Epithelial cell of esophagus (primary cell): Measurements from ENCODE around the gene CD82.

ENCODE experiments used
- DNase-seq: peaks from one replicate; pipeline ENCODE4 v3.0.0; 2010; ENCODE audit warnings: low read depth
- H3K4me3 ChIP-seq: 2 replicates; pipeline ENCODE4 v1.5.1; 2011; ENCODE audit warnings: mild to moderate bottlenecking, low read length, control low read depth
- CTCF ChIP-seq: IDR thresholded peaks from 2 replicates; pipeline ENCODE4 v1.5.1; 2011; ENCODE audit warnings: low read depth, mild to moderate bottlenecking, low read length, control low read depth, inconsistent platforms; ENCODE audit not compliant: insufficient read depth; ENCODE audit errors: missing control alignments

Gene CD82

GRCh38 chr11:44632466-44633123 lies 67.1 kb downstream of the CD82 start:
- TF ChIP-seq CTCF: peak; percentile 52
- DNase-seq: peak; percentile 47
- no peak overlapping the region for H3K4me3 ChIP-seq

- DNase-seq: no peak
- no peak overlapping the region for H3K4me3 ChIP-seq
- no peak for TF ChIP-seq CTCF
These were observed 68.2 kb downstream of the CD82 start for GRCh38 chr11:44633641-44634040.

GRCh38 chr11:44634401-44635281 lies 69.2 kb downstream of the CD82 start:
- H3K4me3 ChIP-seq: no peak overlapping the region
- no peak for TF ChIP-seq CTCF
- DNase-seq: peak; percentile 66

GRCh38 chr11:44637487-44637886 lies 72.0 kb downstream of the CD82 start:
- no peak overlapping the region for H3K4me3 ChIP-seq
- no peak for TF ChIP-seq CTCF
- peak; percentile 29 for DNase-seq

GRCh38 chr11:44638032-44638431 lies 72.6 kb downstream of the CD82 start:
- no peak for TF ChIP-seq CTCF
- peak; percentile 43 for DNase-seq
- H3K4me3 ChIP-seq: no peak overlapping the region

GRCh38 chr11:44643217-44643616 lies 77.8 kb downstream of the CD82 start:
- no peak for DNase-seq
- no peak for TF ChIP-seq CTCF
- no peak overlapping the region for H3K4me3 ChIP-seq
